Left lung (tissue), 10 donors: Measurements from ENCODE around the gene ZNF8. TPM values are rescaled to one million over a fixed set of nuclear protein-coding genes. Genes with fewer than 3 reads are reported as not detected.
"Not testable (repeated sequence)": the region's sequence is repeated elsewhere in the genome, so short reads cannot be mapped to it uniquely, and the experiment has no call there.

Experiments used
- ATAC-seq: fragments of 200-7000 bp; cut with Tn5 transposase; one replicate; pipeline ENCODE4 v1.9.1; 2020; ENCODE audit warnings: moderate library complexity
- DNase-seq, 4 donors: peaks; one replicate each; pipeline ENCODE4 v3.0.0-alpha.2; 2013 to 2020
- H3K27ac ChIP-seq, 2 donors: fragments of 200-600 bp; sonication (generic) in 1 of 2; one replicate each; pipeline versions ENCODE4 v1.5.0 to v1.8.0; 2020 to 2021
- H3K27me3 ChIP-seq, 2 donors: fragments of 200-600 bp; sonication (generic) in 1 of 2; one replicate each; pipeline versions ENCODE4 v1.5.0 to v1.8.0; 2020 to 2021
- H3K36me3 ChIP-seq, 2 donors: fragments of 200-600 bp; sonication (generic) in 1 of 2; one replicate each; pipeline versions ENCODE4 v1.5.0 to v1.8.0; 2020 to 2021
- H3K4me1 ChIP-seq, 2 donors: fragments of 200-600 bp; one replicate each; pipeline ENCODE4 v1.8.0; 2021
- H3K4me3 ChIP-seq, 2 donors: fragments of 200-600 bp; sonication (generic) in 1 of 2; one replicate each; pipeline versions ENCODE4 v1.5.0 to v1.8.0; 2020 to 2021; ENCODE audit warnings: mild to moderate bottlenecking in 1 of 2
- H3K9me3 ChIP-seq, 2 donors: fragments of 200-600 bp; sonication (generic) in 1 of 2; one replicate each; pipeline versions ENCODE4 v1.5.0 to v1.8.0; 2020 to 2021
- CTCF ChIP-seq, 2 donors: fragments of 200-600 bp; sonication (generic) in 1 of 2; IDR thresholded peaks; one replicate each; pipeline versions ENCODE4 v1.5.0 to v1.8.0; 2021; ENCODE audit warnings: antibody characterized with exemption in 2 of 2
- intact Hi-C, 2 donors: fragments of 100-400 bp; cut with DNase I; formaldehyde crosslinking; loops; one replicate each; pipeline versions ENCODE4 v1.11.2 to v1.14.2; 2022
- polyA plus RNA-seq, 6 donors: library from polyadenylated mRNA; unstranded; fragments of 120-200 nt; gene quantifications; one replicate each; pipeline ENCODE4 v1.2.1, GENCODE V29; 2013; ENCODE audit not compliant: insufficient read length in 6 of 6
- total RNA-seq, 2 donors: library from RNA; stranded (reverse); fragmentation: NEBNext Ultra II Directional; extraction: Animal tissue kit (Norgen Biotek cat#: 25700); gene quantifications; one replicate each; pipeline ENCODE4 v1.2.1, GENCODE V29; 2021
- donor health status: DM: no; HTN: yes; CAD: no.
- donor health status: DM: no; HTN: no; CAD: no.

ZNF8 gene
- total and polyA plus RNA-seq, 8 donors, result 5.5 to 10.6 (median 9.8) TPM

GRCh38 chr19:58336820-58337219, 58.1 kb downstream of the ZNF8 start:
- Histone ChIP-seq H3K27me3 (no peaks in the 10 kb centered on the region), H3K4me3 (no peak overlapping the region), H3K27ac (no peak overlapping the region), H3K4me1 (no peaks in the 10 kb centered on the region), H3K36me3 (peaks cover 0 to 66% of the 10 kb centered on the region in 2 donors), H3K9me3 (no peaks in the 10 kb centered on the region)
- no peak for DNase-seq
- no peak for TF ChIP-seq CTCF (IDR thresholded peaks at IDR 0.05)
- intact Hi-C loops, result no loop called here
- ATAC-seq, result no peak

DNA sequence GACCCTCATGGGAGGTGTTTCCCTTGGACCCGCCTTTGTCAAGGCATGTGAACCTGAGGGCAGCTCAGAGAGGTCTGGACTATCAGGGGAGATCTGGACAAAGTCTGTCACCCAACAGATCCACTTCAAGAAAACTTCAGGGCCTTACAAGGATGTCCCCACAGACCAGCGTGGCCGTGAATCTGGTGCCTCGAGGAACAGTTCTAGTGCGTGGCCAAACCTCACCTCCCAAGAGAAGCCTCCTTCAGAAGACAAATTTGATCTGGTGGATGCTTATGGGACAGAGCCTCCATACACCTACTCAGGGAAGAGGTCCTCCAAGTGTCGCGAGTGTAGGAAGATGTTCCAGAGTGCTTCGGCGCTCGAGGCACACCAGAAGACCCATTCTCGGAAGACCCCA, 59.6 kb downstream of the ZNF8 start:
- H3K9me3 ChIP-seq, result no peaks in the 10 kb centered on the region
- ATAC-seq, result no peak
- no peak overlapping the region for H3K4me3 ChIP-seq
- peaks cover 0 to 67% of the 10 kb centered on the region in 2 donors for H3K36me3 ChIP-seq
- intact Hi-C loops, result no loop called here
- no peak for DNase-seq
- H3K27ac ChIP-seq, result no peak overlapping the region
- TF ChIP-seq CTCF (IDR thresholded peaks at IDR 0.05), result no peak
- no peaks in the 10 kb centered on the region for H3K27me3 ChIP-seq
- no peaks in the 10 kb centered on the region for H3K4me1 ChIP-seq

DNA sequence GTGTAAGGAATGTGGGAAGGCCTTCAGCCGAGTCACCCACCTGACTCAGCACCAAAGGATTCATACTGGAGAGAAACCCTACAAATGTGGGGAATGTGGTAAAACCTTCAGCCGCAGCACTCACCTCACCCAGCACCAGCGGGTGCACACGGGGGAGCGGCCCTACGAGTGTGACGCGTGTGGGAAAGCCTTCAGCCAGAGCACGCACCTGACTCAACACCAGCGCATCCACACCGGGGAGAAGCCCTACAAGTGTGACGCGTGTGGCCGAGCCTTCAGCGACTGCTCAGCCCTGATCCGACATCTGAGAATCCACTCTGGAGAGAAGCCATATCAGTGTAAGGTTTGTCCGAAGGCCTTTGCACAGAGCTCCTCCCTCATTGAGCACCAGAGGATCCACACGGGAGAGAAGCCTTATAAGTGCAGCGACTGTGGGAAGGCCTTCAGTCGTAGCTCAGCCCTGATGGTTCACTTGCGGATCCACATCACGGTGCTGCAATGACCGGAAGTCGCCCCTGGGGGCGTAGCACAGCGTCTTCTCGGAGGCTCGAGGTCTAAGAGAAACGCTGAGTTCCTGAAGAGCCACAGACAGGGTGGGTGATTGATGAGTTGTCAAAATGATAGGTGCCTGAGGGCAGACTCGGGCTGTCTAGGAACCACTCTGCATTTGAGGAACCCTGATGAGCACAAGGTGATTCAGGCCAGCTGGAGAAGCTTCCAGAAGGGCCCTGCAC, 60.2 kb downstream of the ZNF8 start:
- TF ChIP-seq CTCF (IDR thresholded peaks at IDR 0.05), result no peak
- no peaks in the 10 kb centered on the region for H3K4me1 ChIP-seq
- ATAC-seq (no peak), DNase-seq (no peak)
- intact Hi-C loops, result no loop called here
- no peaks in the 10 kb centered on the region for H3K9me3 ChIP-seq
- H3K27ac ChIP-seq, result no peak overlapping the region
- peaks cover 0 to 67% of the 10 kb centered on the region in 2 donors for H3K36me3 ChIP-seq
- H3K4me3 ChIP-seq, result no peak overlapping the region
- no peaks in the 10 kb centered on the region for H3K27me3 ChIP-seq

GRCh38 chr19:58345558-58345957, 66.8 kb downstream of the ZNF8 start:
- no peak for TF ChIP-seq CTCF (IDR thresholded peaks at IDR 0.05)
- no peaks in the 10 kb centered on the region for H3K9me3 ChIP-seq
- intact Hi-C loops, result no loop called here
- H3K27ac ChIP-seq, result no peak overlapping the region
- peaks cover 28 to 53% of the 10 kb centered on the region in 2 donors for H3K27me3 ChIP-seq
- no peak for DNase-seq
- H3K4me1 ChIP-seq, result peaks cover 0 to 27% of the 10 kb centered on the region in 2 donors
- ATAC-seq, result no peak
- no peak overlapping the region for H3K4me3 ChIP-seq
- peaks cover 0 to 17% of the 10 kb centered on the region in 2 donors for H3K36me3 ChIP-seq

GRCh38 chr19:58346961-58347929, 68.5 kb downstream of the ZNF8 start:
- Histone ChIP-seq H3K27me3 (peaks cover 28 to 70% of the 10 kb centered on the region in 2 donors), H3K4me1 (peaks cover 0 to 27% of the 10 kb centered on the region in 2 donors), H3K27ac (peak overlapping the region; percentile 48 to 79), H3K9me3 (no peaks in the 10 kb centered on the region), H3K4me3 (peak overlapping the region; percentile 46 to 70), H3K36me3 (peaks cover 0 to 5% of the 10 kb centered on the region in 2 donors)
- ATAC-seq (peak; percentile 96), DNase-seq (peak in 3 of 4 donors; percentile 26 to 89 (median 69))
- no peak for TF ChIP-seq CTCF (IDR thresholded peaks at IDR 0.05)
- intact Hi-C loops, result no loop called here

GRCh38 chr19:58348080-58348479, 69.3 kb downstream of the ZNF8 start:
- H3K36me3 ChIP-seq, ATAC-seq, H3K27ac ChIP-seq, intact Hi-C loops, H3K9me3 ChIP-seq, DNase-seq: not testable (repeated sequence)
- H3K4me1 ChIP-seq, result peaks cover 0 to 27% of the 10 kb centered on the region in 2 donors
- H3K4me3 ChIP-seq, result peak overlapping the region; percentile 46 to 70
- H3K27me3 ChIP-seq, result peaks cover 28 to 78% of the 10 kb centered on the region in 2 donors
